Neural cell (in vitro differentiated cells): ENCODE measurements around the gene NRBP1.
"Not testable (repeated sequence)": the region's sequence is repeated elsewhere in the genome, so short reads cannot be mapped to it uniquely, and the experiment has no call there.

Experiments used
- CTCF ChIP-seq: fragments of 450-650 bp; IDR thresholded peaks from 2 replicates; pipeline ENCODE4 v1.5.1; 2014; ENCODE audit warnings: antibody characterized with exemption, mild to moderate bottlenecking, moderate library complexity; ENCODE audit not compliant: poor library complexity, severe bottlenecking
- SMC3 ChIP-seq: fragments of 450-650 bp; conservative IDR thresholded peaks from 2 replicates; pipeline ENCODE4 v1.6.1; 2014; ENCODE audit warnings: antibody characterized with exemption, mild to moderate bottlenecking, moderate library complexity; ENCODE audit not compliant: poor library complexity

DNA sequence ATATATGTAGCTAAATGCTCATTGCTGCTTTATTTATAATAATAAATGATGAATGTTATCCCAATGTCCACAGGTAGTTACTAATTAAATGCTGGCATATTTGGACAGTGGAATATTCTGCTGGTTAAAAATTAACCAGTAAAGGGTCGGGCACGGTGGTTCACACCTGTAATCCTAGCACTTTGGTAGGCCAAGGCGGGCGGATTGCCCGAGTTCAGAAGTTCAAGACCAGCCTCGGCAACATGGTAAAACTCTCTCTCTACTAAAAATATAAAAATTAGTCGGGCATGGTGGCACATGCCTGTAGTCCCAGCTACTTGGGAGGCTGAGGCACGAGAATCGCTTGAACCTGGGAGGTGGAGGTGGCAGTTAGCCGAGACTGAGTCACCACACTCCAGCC, 3.4 kb upstream of the NRBP1 start:
- not testable (repeated sequence) for TF ChIP-seq CTCF, SMC3
